GM12875 (cell line): ENCODE results near the gene SLC39A11.

ENCODE experiments used
- H3K4me3 ChIP-seq: one replicate; pipeline ENCODE4 v1.5.1; 2011; ENCODE audit warnings: low read depth, low read length, control low read depth
- CTCF ChIP-seq: IDR thresholded peaks from 2 replicates; pipeline ENCODE4 v1.5.1; 2011; ENCODE audit warnings: low read depth, mild to moderate bottlenecking, control low read depth, inconsistent platforms, low read length, moderate library complexity, borderline replicate concordance; ENCODE audit not compliant: insufficient read depth

The SLC39A11 gene

GRCh38 chr17:73042809-73043685, 49.4 kb downstream of the SLC39A11 start:
- TF ChIP-seq CTCF = no peak
- H3K4me3 ChIP-seq = no peak overlapping the region

- no peak for TF ChIP-seq CTCF
- no peak overlapping the region for H3K4me3 ChIP-seq
Observed at GRCh38 chr17:73042225-73042624, 50.3 kb downstream of the SLC39A11 start.

- no peak for TF ChIP-seq CTCF
Observed at GRCh38 chr17:73039282-73039681, 53.2 kb downstream of the SLC39A11 start.

GRCh38 chr17:73031472-73031871, 61.0 kb downstream of the SLC39A11 start:
- H3K4me3 ChIP-seq = no peak overlapping the region
- TF ChIP-seq CTCF = no peak

More at GRCh38 chr17:73039282-73039681, 53.2 kb downstream of the SLC39A11 start:
- no peak overlapping the region for H3K4me3 ChIP-seq

GRCh38 chr17:73030995-73031394, 61.5 kb downstream of the SLC39A11 start:
- TF ChIP-seq CTCF = no peak
- no peak overlapping the region for H3K4me3 ChIP-seq

GRCh38 chr17:73030501-73030921, 62.0 kb downstream of the SLC39A11 start:
- H3K4me3 ChIP-seq = no peak overlapping the region
- no peak for TF ChIP-seq CTCF

GRCh38 chr17:73029991-73030390, 62.5 kb downstream of the SLC39A11 start:
- no peak for TF ChIP-seq CTCF
- H3K4me3 ChIP-seq = no peak overlapping the region
